Colonic mucosa (tissue), 4 donors: ENCODE data around the gene HOXC10. TPM values are rescaled to one million over a fixed set of nuclear protein-coding genes. Genes with fewer than 3 reads are reported as not detected.

ENCODE experiments used
- DNase-seq: peaks from one replicate; pipeline ENCODE4 v3.0.0-alpha.2; 2020
- H3K27ac ChIP-seq: fragments of 200-600 bp; one replicate; pipeline ENCODE4 v1.8.0; 2021
- H3K27me3 ChIP-seq: fragments of 200-600 bp; one replicate; pipeline ENCODE4 v1.8.0; 2021
- H3K36me3 ChIP-seq: fragments of 200-600 bp; one replicate; pipeline ENCODE4 v1.8.0; 2021
- H3K4me1 ChIP-seq: fragments of 200-600 bp; one replicate; pipeline ENCODE4 v1.8.0; 2021; ENCODE audit warnings: mild to moderate bottlenecking
- H3K4me3 ChIP-seq: fragments of 200-600 bp; one replicate; pipeline ENCODE4 v1.8.0; 2021
- H3K9ac ChIP-seq, 2 donors: one replicate each; pipeline ENCODE4 v1.7.0; 2013; ENCODE audit warnings: control low read depth in 2 of 2, low read depth in 2 of 2, low read length in 2 of 2
- H3K9me3 ChIP-seq: fragments of 200-600 bp; one replicate; pipeline ENCODE4 v1.8.0; 2021
- CTCF ChIP-seq: fragments of 200-600 bp; IDR thresholded peaks from one replicate; pipeline ENCODE4 v1.8.0; 2022; ENCODE audit warnings: antibody characterized with exemption, mild to moderate bottlenecking
- intact Hi-C: fragments of 100-400 bp; cut with DNase I; formaldehyde crosslinking; loops from one replicate; pipeline ENCODE4 v1.14.1; 2022
- total RNA-seq, 2 donors: library from RNA; stranded (reverse); fragmentation: NEBNext Ultra II Directional in 1 of 2; extraction: Animal tissue kit (Norgen Biotek cat#: 25700) in 1 of 2; gene quantifications; one replicate each; pipeline ENCODE4 v1.2.1, GENCODE V29; 2021
- donor health status: healthy.
- donor health status: DM: no; HTN: no; CAD: no.
- donor health status: DM: no; HTN: no; CAD: no.

The HOXC10 gene
- total RNA-seq, 2 donors from 2014 or later, result not detected

GRCh38 chr12:53961025-53961761 is 23.8 kb upstream of the HOXC10 start:
- TF ChIP-seq CTCF, result no peak
- no peak for DNase-seq
- no peak overlapping the region for H3K4me3 ChIP-seq

GRCh38 chr12:53963005-53963404 is 21.9 kb upstream of the HOXC10 start:
- no peaks in the 10 kb centered on the region for H3K4me1 ChIP-seq
- H3K9ac ChIP-seq, result no peak overlapping the region
- H3K27me3 ChIP-seq, result peaks cover 97% of the 10 kb centered on the region
- TF ChIP-seq CTCF, result no peak
- no peaks in the 10 kb centered on the region for H3K9me3 ChIP-seq
- no peak for DNase-seq
- no peak overlapping the region for H3K4me3 ChIP-seq
- H3K36me3 ChIP-seq, result no peaks in the 10 kb centered on the region
- H3K27ac ChIP-seq, result no peak overlapping the region
- intact Hi-C loops, result no loop called here

More at GRCh38 chr12:53961025-53961761, 23.8 kb upstream of the HOXC10 start:
- no peak overlapping the region for H3K9ac ChIP-seq
- H3K9me3 ChIP-seq, result no peaks in the 10 kb centered on the region
- intact Hi-C loops, result no loop called here
- peaks cover 97% of the 10 kb centered on the region for H3K27me3 ChIP-seq
- no peaks in the 10 kb centered on the region for H3K4me1 ChIP-seq
- H3K27ac ChIP-seq, result no peak overlapping the region
- H3K36me3 ChIP-seq, result no peaks in the 10 kb centered on the region

- Histone ChIP-seq H3K27me3 (peaks cover 99% of the 10 kb centered on the region), H3K27ac (no peak overlapping the region), H3K4me3 (no peak overlapping the region), H3K9me3 (no peaks in the 10 kb centered on the region), H3K9ac (no peak overlapping the region), H3K4me1 (no peaks in the 10 kb centered on the region), H3K36me3 (no peaks in the 10 kb centered on the region)
- no peak for TF ChIP-seq CTCF
- DNase-seq, result no peak
- intact Hi-C loops, result no loop called here
Measured at GRCh38 chr12:53963434-53964314, 21.3 kb upstream of the HOXC10 start.

- Histone ChIP-seq H3K9ac (no peak overlapping the region), H3K27ac (no peak overlapping the region), H3K27me3 (peaks cover 100% of the 10 kb centered on the region), H3K9me3 (no peaks in the 10 kb centered on the region), H3K36me3 (no peaks in the 10 kb centered on the region), H3K4me3 (no peak overlapping the region), H3K4me1 (no peaks in the 10 kb centered on the region)
- intact Hi-C loops, result no loop called here
- DNase-seq, result no peak
- TF ChIP-seq CTCF, result no peak
Measured at GRCh38 chr12:53964315-53964713, 20.6 kb upstream of the HOXC10 start.

- Histone ChIP-seq H3K27me3 (peaks cover 100% of the 10 kb centered on the region), H3K4me1 (no peaks in the 10 kb centered on the region), H3K9me3 (no peaks in the 10 kb centered on the region), H3K4me3 (no peak overlapping the region), H3K27ac (no peak overlapping the region), H3K36me3 (no peaks in the 10 kb centered on the region), H3K9ac (peak overlapping the region in 1 of 2 donors; percentile 17)
- TF ChIP-seq CTCF, result no peak
- intact Hi-C loops, result no loop called here
- no peak for DNase-seq
Measured at GRCh38 chr12:53965281-53966084, 19.5 kb upstream of the HOXC10 start.
